ENCODE data around the gene HIBADH. TPM values are rescaled to one million over a fixed set of nuclear protein-coding genes. Genes with fewer than 3 reads are reported as not detected.

HIBADH gene
- total and polyA plus RNA-seq, 9 of the 15 experiments (the other 6 are each of a cell fraction or from before 2014, with no cell fraction given): 10.7 to 67.8 (median 36.9) TPM

GRCh38 chr7:27697861-27698430 is 35.3 kb upstream of the HIBADH start:
- Histone ChIP-seq H2AFZ (ENCODE audit: low read depth, low read length) (peak overlapping the region; percentile 46), H3K79me2 (ENCODE audit: control insufficient read depth, insufficient read depth, low read length) (no peaks in the 10 kb centered on the region), H3K4me2 (ENCODE audit: insufficient read depth, low read length) (no peak overlapping the region), H4K20me1 (replicated peaks; ENCODE audit: control insufficient read depth, insufficient read depth, low read length) (no peaks in the 10 kb centered on the region), H3K27ac (ENCODE audit: extremely low read depth, low read depth, low read length) (no peak overlapping the region), H3K9ac (ENCODE audit: insufficient read depth in 1 of 2, low read depth in 2 of 2, low read length in 2 of 2) (no peak overlapping the region), H3K27me3 (ENCODE audit: control insufficient read depth in 2 of 2, insufficient read depth in 2 of 2, low read length in 2 of 2) (no peaks in the 10 kb centered on the region; a peak in 1 of 5 replicates), H3K36me3 (ENCODE audit: control insufficient read depth, insufficient read depth, low read length) (no peaks in the 10 kb centered on the region), H3K9me3 (replicated peaks; ENCODE audit: control insufficient read depth, insufficient read depth, low read depth, low read length) (no peaks in the 10 kb centered on the region), H3K4me1 (replicated peaks in 1 of 2; ENCODE audit: control insufficient read depth in 2 of 2, insufficient read depth in 2 of 2, low read length in 2 of 2) (no peaks in the 10 kb centered on the region; a peak in 1 of 5 replicates), H3K9me1 (ENCODE audit: control insufficient read depth, insufficient read depth, low read length) (no peaks in the 10 kb centered on the region), H3K4me3 (no peak overlapping the region)
- ChIA-PET CTCF (ENCODE audit: low intra/inter-chr PET ratio) (no interaction called here), POLR2A (no interaction called here)
- intact Hi-C loops (cut with micrococcal nuclease) (no loop called here), in situ Hi-C loops (cut with MboI) (no loop called here)
- no TSS peak for BruUV-seq (replicated peaks)
- DNase-seq (ENCODE audit: extremely low read depth in 1 of 4, low spot score in 3 of 4) (no peak), FAIRE-seq (no peak), ATAC-seq (peak; percentile 42; the same call in 1 of the 3 replicates)
- WGBS (ENCODE audit: insufficient coverage, low coverage, missing lambda C conversion rate): 8% methylated on average over 3 of the region's 3 CpGs
- TF ChIP-seq E2F8 (IDR thresholded peaks at IDR 0.05; ENCODE audit: low read depth, partially characterized antibody) (no peak), ZNF274 (IDR thresholded peaks at IDR 0.05; ENCODE audit: borderline replicate concordance, low read depth, low read length) (no peak), GTF2F1 (IDR thresholded peaks at IDR 0.05; ENCODE audit: low read depth, low read length) (no peak), BRCA1 (IDR thresholded peaks at IDR 0.05) (no peak), BRCA1 (CRISPR knock-in tag; IDR thresholded peaks at IDR 0.05) (no peak), MYBL2 (IDR thresholded peaks at IDR 0.05; ENCODE audit: low read depth) (no peak), MYBL2 (CRISPR knock-in tag; IDR thresholded peaks at IDR 0.05; ENCODE audit: borderline replicate concordance) (no peak), TCF15 (CRISPR knock-in tag; IDR thresholded peaks at IDR 0.05) (no peak), PURB (CRISPR knock-in tag; IDR thresholded peaks at IDR 0.05; ENCODE audit: low read depth) (no peak), SMAD1 (IDR thresholded peaks at IDR 0.05; ENCODE audit: low read depth, low read length, partially characterized antibody) (no peak), KLF10 (CRISPR knock-in tag; IDR thresholded peaks at IDR 0.05) (no peak), ZNF79 (CRISPR knock-in tag; IDR thresholded peaks at IDR 0.05; ENCODE audit: low read depth) (no peak), ZNF324 (CRISPR knock-in tag; IDR thresholded peaks at IDR 0.05) (no peak), E2F1 (CRISPR knock-in tag; IDR thresholded peaks at IDR 0.05) (no peak), TSC22D4 (tag; IDR thresholded peaks at IDR 0.05) (no peak), ZFX (CRISPR knock-in tag; IDR thresholded peaks at IDR 0.05) (no peak), SFPQ (IDR thresholded peaks at IDR 0.05; ENCODE audit: low read depth, low read length) (no peak), HNRNPH1 (optimal IDR thresholded peaks at IDR 0.05; ENCODE audit: low read depth, low read length) (no peak)
